Body of pancreas (tissue), 4 donors: ENCODE measurements around the gene TNNC1. TPM values are rescaled to one million over a fixed set of nuclear protein-coding genes. Genes with fewer than 3 reads are reported as not detected.

Source experiments
- ATAC-seq: fragments of 150-250 bp; one replicate; pipeline ENCODE4 v1.9.1; 2016
- DNase-seq, 4 donors: peaks; one replicate each; pipeline ENCODE4 v3.0.0-alpha.2; 2019
- H3K27ac ChIP-seq, 4 donors: fragments of 200-600 bp; sonication (generic); 1 replicate in 3 of 4; 2 replicates in 1 of 4; pipeline versions ENCODE4 v1.5.1 to v1.6.1; 2016 to 2019; ENCODE audit warnings: mild to moderate bottlenecking in 1 of 4, mixed read lengths in 1 of 4, moderate library complexity in 1 of 4
- H3K27me3 ChIP-seq, 2 donors: fragments of 200-600 bp; sonication (generic); one replicate each; pipeline ENCODE4 v1.6.0; 2016; ENCODE audit warnings: mild to moderate bottlenecking in 1 of 2
- H3K36me3 ChIP-seq, 2 donors: fragments of 200-600 bp; sonication (generic); replicated peaks in 1 of 2; 2 replicates each; pipeline ENCODE4 v1.5.1; 2016; ENCODE audit warnings: low read depth in 2 of 2; ENCODE audit not compliant: insufficient read depth in 1 of 2
- H3K4me1 ChIP-seq: fragments of 200-600 bp; sonication (generic); one replicate; pipeline ENCODE4 v1.6.0; 2016
- H3K4me3 ChIP-seq, 2 donors: fragments of 200-600 bp; sonication (generic); 1 replicate in 1 of 2; 2 replicates in 1 of 2; pipeline ENCODE4 v1.5.1; 2016 to 2019
- H3K9me3 ChIP-seq, 3 donors: fragments of 200-600 bp; sonication (generic); 1 replicate in 2 of 3; 2 replicates in 1 of 3; pipeline ENCODE4 v1.5.1; 2016
- CTCF ChIP-seq, 7 experiments: fragments of 450-650 bp in 4 of 7; fragments of 200-600 bp in 3 of 7; sonication (generic) in 3 of 7; IDR thresholded peaks; one replicate each; pipeline ENCODE4 v1.5.1; 2016 to 2019; ENCODE audit warnings: antibody characterized with exemption in 7 of 7
- POLR2A ChIP-seq, 3 donors: fragments of 450-650 bp; IDR thresholded peaks; one replicate each; pipeline ENCODE4 v1.6.1; 2016; ENCODE audit warnings: antibody characterized with exemption in 3 of 3, mild to moderate bottlenecking in 2 of 3
- WGBS, 2 donors: methylation state at CpG; one replicate each; pipeline ENCODE4 v1.1.5; 2017; 5-methylcytosine and 5-hydroxymethylcytosine counted together
- intact Hi-C: fragments of 100-400 bp; cut with DNase I; formaldehyde crosslinking; loops from one replicate; pipeline ENCODE4 v1.15.1; 2023
- total RNA-seq, 2 donors: library from RNA; depleted of rRNA; stranded (reverse); fragments of >200 nt; gene quantifications; one replicate each; pipeline ENCODE4 v1.1.0, GENCODE V29; 2016

Gene TNNC1
- total RNA-seq, 2 donors from 2014 or later: 0.99 to 10.4 TPM

GRCh38 chr3:52479877-52480575, 26.2 kb upstream of the TNNC1 start:
- DNase-seq (no peak), ATAC-seq (no peak)
- Histone ChIP-seq H3K4me3 (no peak overlapping the region), H3K27me3 (no peaks in the 10 kb centered on the region), H3K27ac (no peak overlapping the region), H3K4me1 (no peaks in the 10 kb centered on the region), H3K36me3 (peaks cover 0 to 41% of the 10 kb centered on the region in 2 donors), H3K9me3 (no peaks in the 10 kb centered on the region)
- no peak for TF ChIP-seq POLR2A (IDR thresholded peaks at IDR 0.05)
- TF ChIP-seq CTCF (IDR thresholded peaks at IDR 0.05): no peak
- WGBS, 2 donors: 80 to 91% methylated on average over 13 to 14 of the region's 16 CpGs
- intact Hi-C loops: no loop called here

- DNase-seq (no peak), ATAC-seq (no peak)
- H3K27me3 ChIP-seq: no peaks in the 10 kb centered on the region
- intact Hi-C loops: no loop called here
- no peaks in the 10 kb centered on the region for H3K4me1 ChIP-seq
- 95 to 99% methylated on average over 7 of the region's 7 CpGs for WGBS, 2 donors
- no peak overlapping the region for H3K4me3 ChIP-seq
- no peak for TF ChIP-seq CTCF (IDR thresholded peaks at IDR 0.05)
- H3K36me3 ChIP-seq: peaks cover 0 to 44% of the 10 kb centered on the region in 2 donors
- no peak overlapping the region for H3K27ac ChIP-seq
- H3K9me3 ChIP-seq: no peaks in the 10 kb centered on the region
Measured at GRCh38 chr3:52479037-52479876, 25.4 kb upstream of the TNNC1 start.

GRCh38 chr3:52477796-52478095, 23.9 kb upstream of the TNNC1 start:
- intact Hi-C loops: no loop called here
- WGBS, 2 donors: 93 to 95% methylated on average over 4 to 6 of the region's 6 CpGs
- Histone ChIP-seq H3K4me1 (no peaks in the 10 kb centered on the region), H3K27me3 (no peaks in the 10 kb centered on the region), H3K27ac (no peak overlapping the region), H3K36me3 (peaks cover 5 to 50% of the 10 kb centered on the region in 2 donors), H3K4me3 (no peak overlapping the region), H3K9me3 (no peaks in the 10 kb centered on the region)
- DNase-seq (no peak), ATAC-seq (no peak)
- TF ChIP-seq CTCF (IDR thresholded peaks at IDR 0.05): no peak
- TF ChIP-seq POLR2A (IDR thresholded peaks at IDR 0.05): no peak

- intact Hi-C loops: no loop called here
- H3K36me3 ChIP-seq: peaks cover 9 to 51% of the 10 kb centered on the region in 2 donors
- H3K4me1 ChIP-seq: no peaks in the 10 kb centered on the region
- TF ChIP-seq POLR2A (IDR thresholded peaks at IDR 0.05) (no peak), CTCF (IDR thresholded peaks at IDR 0.05) (no peak)
- no peak overlapping the region for H3K4me3 ChIP-seq
- no peaks in the 10 kb centered on the region for H3K27me3 ChIP-seq
- no peaks in the 10 kb centered on the region for H3K9me3 ChIP-seq
- 90 to 94% methylated on average over 16 of the region's 16 CpGs for WGBS, 2 donors
- no peak overlapping the region for H3K27ac ChIP-seq
- ATAC-seq: no peak
- no peak for DNase-seq
Measured at GRCh38 chr3:52477076-52477795, 23.4 kb upstream of the TNNC1 start.
